Activated CD8-positive, alpha-beta memory T cell treated with anti-CD3 and anti-CD28 coated beads, Interleukin-2, amount 50 U/mL, for 48 hours (primary cell): ENCODE data around the gene MYH13.
A peak's percentile ranks its signal among the peaks of the same experiment; 100 is the strongest.
"Not testable (repeated sequence)": the region's sequence is repeated elsewhere in the genome, so short reads cannot be mapped to it uniquely, and the experiment has no call there.

Source experiments
- DNase-seq: peaks from one replicate; pipeline ENCODE4 v3.0.0-alpha.2; 2020

MYH13 gene

DNA sequence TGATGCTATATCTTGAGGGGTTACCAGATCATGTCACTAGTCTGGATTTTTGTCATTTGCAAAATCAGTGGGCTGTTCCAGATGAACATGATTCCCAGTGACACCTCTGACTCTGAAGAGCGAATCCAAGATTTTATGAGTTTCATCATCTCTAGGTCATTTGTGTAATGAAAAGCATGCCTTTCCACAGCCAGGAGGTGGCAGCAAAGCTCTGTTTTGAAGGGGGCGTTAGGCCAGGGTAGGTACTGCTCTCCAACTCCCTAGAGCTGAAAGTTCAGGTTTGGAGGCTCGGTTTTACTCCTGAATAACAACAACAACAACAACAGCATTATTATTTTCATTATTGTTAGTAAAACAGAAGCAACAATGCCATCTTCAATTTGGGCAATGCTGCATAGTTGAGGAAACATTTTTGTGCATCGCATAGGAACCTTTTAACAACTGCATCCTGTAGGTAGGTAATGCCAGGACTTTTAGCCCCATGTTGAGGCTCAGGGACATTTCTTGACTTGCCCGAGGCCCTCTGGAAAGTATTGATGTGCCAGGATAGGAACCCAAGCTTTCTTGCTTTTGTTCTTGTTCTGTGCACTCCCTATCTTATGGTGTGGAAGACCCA is 77.0 kb downstream of the MYH13 start:
- DNase-seq = peak; percentile 57

DNA sequence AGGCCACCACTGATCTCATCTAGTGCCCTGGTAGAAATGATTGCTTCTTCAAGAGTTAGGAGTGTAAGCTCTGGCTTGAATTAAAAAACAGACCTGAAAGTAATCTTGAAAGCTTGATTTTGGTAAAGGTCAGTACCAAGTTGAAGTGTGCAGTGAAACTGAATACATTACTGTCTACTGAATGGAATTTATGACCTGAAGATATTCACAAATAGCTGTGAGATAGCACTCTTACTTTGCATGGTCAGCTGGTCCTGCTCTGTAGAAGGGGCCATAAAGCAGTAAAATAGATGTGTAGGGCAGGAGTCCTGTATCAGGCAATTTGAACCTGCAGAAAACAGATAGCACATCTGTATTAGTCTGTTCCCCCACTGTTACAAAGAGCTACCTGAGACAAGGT is 78.6 kb downstream of the MYH13 start:
- no peak for DNase-seq

DNA sequence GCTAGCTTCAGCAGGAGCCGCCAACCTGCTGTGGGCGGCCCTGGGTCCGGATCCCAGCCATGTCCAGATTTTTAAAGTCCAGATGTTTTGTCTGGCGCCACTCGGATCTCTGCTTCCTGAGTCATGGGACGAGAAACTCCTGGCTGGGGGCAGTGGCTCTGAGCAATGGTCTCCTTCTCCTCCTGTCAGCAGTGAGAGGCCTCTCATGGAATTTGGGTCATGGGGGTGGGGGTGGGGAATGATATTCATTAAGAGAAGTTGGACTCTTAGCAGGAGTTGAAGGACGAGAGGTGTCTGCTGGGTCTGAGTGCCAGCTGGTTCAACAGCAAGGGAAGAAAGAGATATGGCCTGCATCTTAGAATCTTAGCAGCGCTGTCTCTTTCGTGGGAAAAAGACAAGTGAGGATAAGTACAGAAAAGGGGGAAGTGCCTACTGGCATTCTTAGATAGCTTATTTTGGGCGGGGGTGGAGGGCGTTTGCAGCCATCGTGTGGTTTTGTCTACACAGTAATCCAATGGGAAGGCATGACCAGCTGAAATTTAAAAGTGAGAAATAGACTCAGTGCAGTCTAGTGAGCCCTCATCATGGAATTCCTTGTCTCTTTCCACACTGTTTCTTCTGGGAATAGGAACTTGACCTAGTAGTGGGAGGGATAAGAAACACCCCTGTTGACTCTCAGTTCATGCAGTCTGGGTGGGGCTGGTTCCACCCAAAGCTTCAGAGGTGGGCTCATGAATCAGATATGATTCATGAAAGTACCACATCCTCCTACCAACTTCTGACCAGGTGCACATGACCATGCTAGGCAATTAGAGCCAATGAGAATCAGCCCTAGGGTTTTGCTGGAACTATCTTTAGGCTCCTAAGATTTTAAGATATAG is 80.5 kb downstream of the MYH13 start:
- DNase-seq = no peak

DNA sequence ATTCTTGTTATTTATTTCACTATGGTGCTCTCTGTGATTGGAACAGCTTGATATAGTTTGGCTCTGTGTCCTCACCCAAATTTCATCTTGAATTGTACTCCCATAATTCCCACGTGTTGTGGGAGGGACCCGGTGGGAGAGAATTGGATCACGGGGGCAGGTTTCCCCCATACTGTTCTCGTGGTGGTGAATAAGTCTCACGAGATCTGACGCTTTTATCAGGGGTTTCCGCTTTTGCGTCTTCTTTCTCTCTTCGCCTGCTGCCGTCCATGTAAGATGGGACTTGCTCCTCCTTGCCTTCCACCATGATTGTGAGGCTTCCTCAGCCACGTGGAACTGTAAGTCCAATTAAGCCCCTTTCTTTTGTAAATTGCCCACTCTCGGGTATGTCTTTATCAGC is 81.2 kb downstream of the MYH13 start:
- DNase-seq = not testable (repeated sequence)

DNA sequence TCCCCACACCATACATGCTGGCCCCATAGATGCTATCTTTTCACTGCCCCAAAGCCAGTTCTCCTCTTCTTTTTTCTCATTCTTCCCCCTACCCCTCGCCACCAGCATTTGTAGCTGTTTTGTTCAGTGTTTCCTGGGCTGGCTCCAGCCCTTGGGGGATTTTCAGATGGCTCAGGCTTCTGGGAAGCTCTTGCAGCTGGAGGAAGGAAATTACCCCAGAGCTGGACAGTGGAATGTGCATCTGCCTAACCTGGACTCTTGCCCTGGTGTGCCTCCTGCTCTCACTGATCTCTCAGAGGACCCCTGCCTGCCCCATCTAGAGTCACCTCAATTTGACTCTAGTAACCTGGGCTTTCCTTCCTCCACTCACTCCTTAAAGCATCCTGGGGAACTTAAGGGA is 82.8 kb downstream of the MYH13 start:
- no peak for DNase-seq

DNA sequence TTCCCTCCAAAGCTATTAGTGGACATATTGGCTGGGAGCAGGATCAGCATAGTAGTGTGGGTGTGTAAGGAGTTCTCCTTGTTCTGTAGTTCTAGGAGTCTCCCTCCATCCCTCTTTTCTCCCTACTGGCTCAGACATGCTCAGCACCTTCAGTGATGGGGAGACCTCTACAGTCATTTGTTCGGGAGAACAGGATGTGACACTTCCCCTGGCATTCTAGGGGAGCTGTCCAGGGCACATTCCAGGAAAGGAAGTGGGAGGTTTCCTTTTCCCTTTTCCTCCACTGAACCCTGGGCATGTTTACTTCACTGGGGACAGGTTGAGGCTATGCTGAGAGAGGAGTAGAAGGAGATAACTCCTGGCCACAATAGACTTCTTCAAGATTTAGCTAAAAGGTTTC is 86.5 kb downstream of the MYH13 start:
- DNase-seq = no peak

DNA sequence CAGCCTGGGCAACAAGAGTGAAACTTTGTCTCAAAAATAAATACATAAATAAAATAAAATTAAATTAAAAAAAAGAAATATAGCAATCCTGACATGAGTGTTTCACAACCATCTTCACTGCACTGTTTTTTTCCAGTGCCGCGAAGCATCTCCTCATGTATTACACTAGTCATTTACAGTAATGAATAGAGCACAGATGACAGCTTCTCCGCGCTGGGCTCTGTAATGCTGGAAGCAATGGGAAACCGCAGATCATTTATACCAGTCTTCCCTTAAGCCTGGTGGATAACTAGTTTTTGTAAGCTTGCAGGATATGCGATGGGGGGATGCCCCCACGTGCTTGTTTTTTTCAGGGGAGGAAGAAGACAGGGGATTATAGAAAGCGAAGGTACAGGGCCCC is 86.9 kb downstream of the MYH13 start:
- DNase-seq = no peak

DNA sequence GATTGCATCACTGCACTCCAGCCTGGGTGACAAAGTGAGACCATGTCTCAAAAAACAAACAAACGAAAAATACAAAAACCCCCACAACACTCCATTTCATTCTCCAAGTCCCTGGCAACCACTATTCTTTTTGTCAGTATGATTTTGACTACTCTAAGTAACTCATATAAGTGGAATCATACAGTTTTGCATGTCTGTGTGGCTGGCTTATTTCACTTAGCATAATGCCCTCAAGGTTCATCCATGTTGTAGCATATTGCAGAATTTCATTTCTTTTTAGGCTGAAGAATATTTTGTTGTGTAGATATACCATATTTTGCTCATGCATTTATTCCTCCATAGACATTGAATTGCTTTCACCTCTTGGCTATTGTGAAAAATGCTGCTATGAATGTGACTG is 92.7 kb downstream of the MYH13 start:
- no peak for DNase-seq

DNA sequence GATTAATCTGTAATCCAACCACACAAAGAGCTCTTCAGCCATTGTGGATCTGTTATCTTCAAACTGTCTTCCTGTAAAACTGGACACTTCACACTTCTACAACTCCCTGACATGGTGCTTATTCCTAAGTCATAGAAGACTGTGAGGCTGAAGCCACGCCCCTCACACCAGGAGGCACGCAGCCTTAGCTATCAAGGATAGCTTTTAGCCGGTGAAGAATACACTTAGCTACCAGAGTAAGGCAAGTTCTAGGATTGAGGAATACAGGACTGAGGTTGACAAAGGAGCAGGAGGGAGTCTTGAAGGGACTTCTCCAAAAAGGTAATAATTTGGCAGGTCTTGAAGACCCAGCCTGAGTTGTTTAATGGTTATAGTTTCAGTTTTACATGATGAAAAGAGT is 94.6 kb downstream of the MYH13 start:
- DNase-seq = no peak

DNA sequence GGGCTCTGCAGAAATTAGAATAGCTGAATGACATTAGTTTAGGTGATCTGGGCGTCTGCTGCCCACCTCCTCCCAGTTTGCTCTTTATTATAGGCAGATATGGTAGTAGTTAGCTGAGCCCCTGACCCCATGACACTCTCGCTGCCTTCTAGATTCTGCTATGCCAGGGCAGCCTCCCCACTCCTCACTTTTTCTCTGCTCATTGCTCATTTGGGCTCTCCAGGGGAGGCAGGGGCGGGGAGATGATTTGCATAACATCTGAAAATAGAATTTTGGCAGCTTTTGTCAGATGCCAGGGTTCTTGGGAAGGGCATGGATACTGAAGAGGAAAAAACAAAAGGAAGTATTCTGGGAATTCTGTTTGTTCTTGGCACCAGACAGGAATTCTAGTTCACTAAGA is 96.4 kb downstream of the MYH13 start:
- DNase-seq = no peak

DNA sequence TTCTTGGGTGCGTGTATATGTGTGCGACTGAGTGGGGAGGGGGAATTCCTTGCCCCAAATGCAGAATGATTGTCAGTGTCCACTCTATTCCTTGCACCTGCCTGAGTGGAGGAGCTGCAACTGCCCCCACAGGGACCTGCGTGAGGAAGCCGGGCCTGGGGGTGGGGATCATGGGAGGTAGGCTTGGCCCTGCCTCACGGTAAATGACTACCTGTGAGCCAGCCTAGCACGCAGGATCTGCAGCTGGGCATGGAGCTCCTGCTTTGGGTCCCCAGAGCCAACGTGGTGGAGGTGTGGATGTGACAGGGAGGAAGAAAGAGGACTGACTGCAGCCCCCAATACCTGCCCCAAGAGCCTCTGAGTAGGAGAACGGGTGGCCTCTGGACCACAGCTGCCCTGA is 97.4 kb downstream of the MYH13 start:
- DNase-seq = no peak

DNA sequence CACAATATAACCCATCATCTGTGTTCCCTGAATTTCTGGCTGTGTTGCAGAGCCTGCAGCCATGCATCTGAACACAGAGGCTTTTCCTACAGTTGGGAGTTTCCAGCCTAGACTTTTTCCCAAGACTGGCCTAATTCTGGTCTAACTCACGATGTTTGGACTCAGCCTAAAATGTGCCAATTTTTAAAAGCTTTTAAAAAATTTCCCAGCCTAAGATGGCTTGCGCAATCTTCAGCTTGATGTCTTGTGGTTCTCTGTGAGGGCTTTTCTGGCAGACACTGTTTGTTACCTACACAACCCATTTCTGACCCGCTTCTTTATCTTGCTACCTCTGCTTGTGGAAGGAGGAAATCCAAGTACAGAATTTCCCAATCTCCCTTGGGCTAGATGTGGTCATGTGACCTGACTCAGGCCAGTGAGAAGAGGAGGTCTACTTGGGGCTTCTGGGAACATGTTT is 101.7 kb downstream of the MYH13 start:
- DNase-seq = no peak

DNA sequence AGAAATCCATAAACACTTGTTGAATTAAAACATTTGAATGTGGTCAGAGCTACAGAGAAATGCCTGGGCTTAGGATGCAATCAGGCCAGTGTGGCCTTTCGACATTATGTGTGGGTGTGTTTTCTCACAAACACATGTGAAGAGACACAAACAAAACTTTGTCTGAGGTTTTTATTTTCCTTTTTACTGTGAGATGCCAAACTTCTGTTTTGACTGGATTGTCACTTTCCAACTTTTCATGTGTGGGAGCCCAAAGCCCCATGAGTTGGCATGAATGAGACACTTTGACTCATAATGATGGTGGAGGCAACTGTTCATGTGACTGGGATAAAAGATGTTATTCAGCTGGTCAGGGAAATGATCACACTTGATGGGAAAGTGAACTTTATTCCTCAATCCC is 102.5 kb downstream of the MYH13 start:
- DNase-seq = no peak

DNA sequence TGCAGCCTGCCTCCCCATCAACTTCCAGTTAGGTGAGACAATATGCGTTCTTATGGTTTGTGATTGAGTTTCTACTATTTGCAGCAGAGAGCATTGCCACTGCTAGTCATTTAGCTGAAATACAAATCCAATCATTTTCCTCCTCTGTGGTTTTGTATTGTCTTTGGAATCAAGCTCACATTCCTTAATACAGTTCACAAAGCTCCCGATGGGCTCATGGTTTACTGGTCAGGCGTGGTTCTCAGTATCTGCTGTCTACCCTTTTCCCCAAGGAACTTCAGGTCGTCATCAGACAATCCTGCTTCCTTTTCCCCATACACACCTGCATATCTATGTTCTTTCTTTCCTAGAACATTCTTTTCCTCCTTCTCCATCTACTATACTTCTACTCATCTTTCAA is 104.8 kb downstream of the MYH13 start:
- no peak for DNase-seq

DNA sequence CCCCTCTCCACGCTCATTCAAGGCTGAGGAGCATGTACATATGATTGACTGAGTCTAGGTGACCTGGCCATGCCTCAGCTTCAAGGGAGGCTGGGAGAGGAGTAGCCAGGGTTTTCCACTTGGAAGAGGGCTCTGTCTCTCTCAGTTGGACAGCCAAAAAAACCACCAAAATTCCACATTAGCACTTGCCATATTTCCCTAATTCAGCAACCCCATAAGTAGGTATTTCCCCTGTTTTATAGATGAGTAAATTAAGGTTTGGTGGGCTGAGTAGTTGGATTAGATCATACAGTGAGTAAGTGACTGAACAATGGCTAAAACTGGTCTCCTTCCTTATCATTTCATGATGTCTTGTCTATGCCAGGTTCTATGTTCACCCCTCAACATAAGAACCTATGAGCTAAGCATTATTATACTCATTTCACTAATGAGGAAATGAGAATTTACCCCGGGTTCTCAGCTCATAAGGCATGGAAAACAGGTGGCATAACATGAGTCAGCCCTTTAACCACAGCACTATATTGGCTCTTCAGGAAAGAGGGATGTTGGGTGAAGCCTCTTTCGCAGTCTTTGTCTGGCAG is 106.4 kb downstream of the MYH13 start:
- no peak for DNase-seq

DNA sequence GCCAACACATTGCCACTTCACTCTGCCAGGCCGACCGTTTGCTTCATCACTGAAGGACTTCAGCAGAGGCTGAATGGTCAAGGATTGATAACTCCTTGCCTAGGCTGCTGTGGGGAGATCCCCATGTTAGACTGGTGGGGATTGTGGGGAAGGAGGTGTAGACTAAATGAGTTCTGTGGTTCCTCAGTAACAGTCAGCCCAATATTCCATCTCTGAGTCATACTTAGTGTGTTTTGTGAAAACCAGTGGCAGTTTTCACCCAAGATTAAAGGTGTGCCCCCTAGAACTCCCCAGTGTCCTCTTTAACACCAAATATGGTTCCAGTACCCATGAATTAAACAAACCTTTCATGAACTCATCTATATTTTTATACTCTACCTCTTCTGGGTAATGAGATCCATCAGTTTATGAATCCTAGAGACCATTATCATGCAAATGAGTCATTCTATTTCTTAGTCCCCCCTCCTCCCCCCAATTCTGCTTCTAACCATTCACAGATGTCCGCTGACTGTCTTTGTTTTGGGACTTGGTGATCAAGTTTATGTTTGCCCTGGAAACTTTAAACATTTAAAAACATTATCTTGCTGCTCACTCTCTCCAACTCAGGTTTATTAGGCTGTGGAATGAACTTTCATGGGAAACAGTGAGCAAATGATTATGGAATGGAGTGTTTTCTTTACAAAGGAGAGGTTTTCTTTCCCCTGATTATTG is 107.6 kb downstream of the MYH13 start:
- no peak for DNase-seq

DNA sequence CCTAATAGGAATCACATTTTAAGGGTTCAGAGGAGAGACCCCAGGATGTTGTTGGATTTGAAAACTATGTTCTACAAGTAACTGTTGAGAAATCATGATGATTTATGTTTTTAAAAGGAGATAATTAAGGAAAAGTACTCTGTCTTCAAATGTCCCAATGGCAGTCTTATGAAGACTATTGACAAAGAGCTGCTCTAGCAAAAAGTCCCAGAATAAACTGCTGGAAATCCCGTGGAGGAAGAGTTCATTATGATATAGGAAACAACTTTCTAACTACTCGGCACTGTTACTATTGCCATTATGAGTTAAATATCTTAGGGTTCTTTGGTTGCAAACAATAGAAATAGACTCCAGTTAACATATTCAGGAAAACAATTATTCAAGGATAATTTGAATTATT is 108.8 kb downstream of the MYH13 start:
- no peak for DNase-seq

DNA sequence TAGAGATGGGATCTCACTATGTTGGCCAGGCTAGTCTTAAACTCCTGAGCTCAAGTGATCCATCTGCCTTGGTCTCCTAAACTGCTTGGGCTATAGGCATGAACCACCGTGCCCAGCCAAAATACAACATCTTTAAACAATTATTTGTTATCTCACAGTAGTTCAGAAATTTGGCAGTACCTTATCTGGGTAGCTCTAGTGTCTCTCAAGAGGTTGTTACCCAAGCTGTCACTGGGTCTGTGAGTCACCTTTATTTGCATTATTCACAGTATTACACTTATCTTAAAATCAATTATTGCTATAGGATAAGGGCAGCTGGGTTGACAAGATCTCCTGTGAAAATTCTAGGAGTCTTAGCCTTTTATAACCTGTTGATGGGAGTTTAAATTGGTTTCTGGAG is 110.4 kb downstream of the MYH13 start:
- DNase-seq = no peak

DNA sequence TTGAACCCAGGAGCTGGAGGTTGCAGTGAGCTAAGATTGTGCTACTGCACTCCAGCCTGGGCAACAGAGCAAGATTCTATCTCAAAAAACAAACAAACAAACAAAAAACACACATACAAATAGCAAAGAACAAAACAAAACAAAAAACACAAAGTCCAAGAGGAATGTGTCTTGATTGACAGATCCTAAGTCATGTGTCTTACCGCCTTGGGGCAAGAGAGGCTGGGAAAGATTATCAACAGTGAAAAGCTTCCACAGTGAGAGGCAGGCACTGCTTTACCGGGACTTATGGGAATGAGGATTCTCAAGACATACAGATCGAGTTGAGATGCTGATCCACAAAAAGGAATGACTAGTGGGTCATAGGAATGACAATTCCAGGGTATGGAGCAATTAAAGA is 111.7 kb downstream of the MYH13 start:
- DNase-seq = no peak

DNA sequence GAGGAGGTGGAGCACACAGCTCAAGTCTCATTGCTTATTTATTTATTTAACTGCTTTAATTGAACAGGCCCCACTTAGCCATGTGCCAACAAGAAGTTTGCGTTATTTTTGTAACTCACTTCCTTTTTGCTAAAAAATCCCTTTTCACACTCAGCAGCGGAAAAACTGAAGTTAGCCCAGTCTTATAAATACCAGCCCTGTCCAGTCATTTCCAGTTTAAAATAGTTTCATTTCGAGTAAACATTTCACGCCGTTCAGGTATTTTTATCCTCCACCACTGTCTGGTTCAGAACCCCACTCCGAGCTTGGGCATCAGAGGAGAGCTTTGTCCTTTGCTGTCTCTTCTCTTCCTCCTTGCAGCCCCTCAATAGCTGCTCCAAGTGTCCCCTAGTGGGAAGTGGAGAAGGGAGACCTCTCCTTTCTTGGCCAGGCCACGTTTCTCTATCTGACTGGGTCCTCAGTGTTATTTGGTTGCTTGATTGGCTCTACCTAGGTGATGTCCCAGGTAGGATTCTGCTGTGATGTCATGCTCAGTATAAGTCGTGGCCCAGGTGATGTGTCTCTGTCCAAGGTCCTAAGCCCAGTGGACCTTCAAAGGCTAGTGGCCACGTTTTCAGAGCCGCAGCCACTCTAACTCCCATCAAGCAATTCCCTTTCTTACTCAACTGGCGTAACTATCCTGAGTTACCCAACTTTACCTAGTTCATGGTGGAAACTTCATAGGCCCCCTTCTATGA is 121.4 kb downstream of the MYH13 start:
- no peak for DNase-seq
